ENCODE data around the gene L2HGDH. TPM values are rescaled to one million over a fixed set of nuclear protein-coding genes. Genes with fewer than 3 reads are reported as not detected.

Gene L2HGDH
- polyA plus RNA-seq, 1 donor (not counting 4 experiments of a cell fraction or from before 2014, with no cell fraction given) = 7.9 TPM

DNA sequence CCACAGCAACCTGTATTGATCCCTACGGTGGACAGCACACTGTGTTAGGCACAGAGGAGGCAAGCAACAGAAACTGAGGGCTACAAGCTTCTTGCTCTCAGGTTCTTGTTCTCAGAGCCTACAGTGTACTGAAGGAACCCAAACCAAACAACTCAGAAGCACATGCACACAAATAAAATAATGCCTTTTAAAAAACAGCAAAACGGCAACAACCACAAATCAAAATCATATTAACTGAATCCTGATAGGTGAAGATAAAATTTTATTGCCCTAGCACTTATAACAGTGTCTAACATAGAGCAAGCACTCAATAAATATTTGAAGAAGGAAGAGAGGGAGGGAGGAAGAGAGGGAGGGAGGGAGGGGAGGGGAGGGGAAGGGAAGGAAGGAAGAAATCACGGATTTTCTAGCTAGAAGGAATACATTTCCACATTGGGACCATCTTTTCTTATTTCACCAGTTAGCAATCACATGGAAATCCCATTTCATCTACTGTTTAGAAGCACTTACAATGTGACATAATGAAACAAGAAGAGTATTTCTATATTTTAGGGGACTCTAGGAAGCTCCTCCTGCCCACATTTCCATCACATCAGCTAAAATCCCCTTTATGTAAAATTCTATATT lies 27.3 kb upstream of the L2HGDH start:
- Histone ChIP-seq H3K4me1 (ENCODE audit: control insufficient read depth, extremely low read depth, insufficient read depth, low read length) (peaks cover 28% of the 10 kb centered on the region), H3K9me1 (ENCODE audit: control insufficient read depth, extremely low read depth, insufficient read depth, low read length) (peaks cover 2% of the 10 kb centered on the region), H3K36me3 (ENCODE audit: control insufficient read depth in 2 of 2, extremely low read depth in 1 of 2, insufficient read depth in 2 of 2, low read length in 2 of 2) (no peaks in the 10 kb centered on the region), H4K20me1 (ENCODE audit: control insufficient read depth, extremely low read depth, insufficient read depth, low read length) (no peaks in the 10 kb centered on the region), H3K4me2 (ENCODE audit: control insufficient read depth, extremely low read depth, insufficient read depth, low read depth, low read length) (no peak overlapping the region), H3K27ac (ENCODE audit: control insufficient read depth, insufficient read depth, low read length) (no peak overlapping the region), H3K79me2 (ENCODE audit: control insufficient read depth, insufficient read depth, low read length) (no peaks in the 10 kb centered on the region), H2AFZ (ENCODE audit: control insufficient read depth, low read length) (no peak overlapping the region), H3K4me3 (ENCODE audit: control insufficient read depth in 2 of 3, extremely low read depth in 1 of 3, insufficient read depth in 2 of 3, low read depth in 1 of 3, low read length in 3 of 3) (no peak overlapping the region), H3K9ac (ENCODE audit: control insufficient read depth, extremely low read depth, insufficient read depth, low read length) (no peak overlapping the region), H3K9me3 (ENCODE audit: control insufficient read depth, low read depth, low read length) (no peaks in the 10 kb centered on the region), H3K27me3 (ENCODE audit: control insufficient read depth, extremely low read depth, insufficient read depth, low read length) (no peaks in the 10 kb centered on the region)
- dilution Hi-C loops (cut with MboI; ENCODE audit: extremely low pct_ligation_motif_present, low sequenced_read_pairs) = no loop called here
- no peak for FAIRE-seq
- no peak for DNase-seq (ENCODE audit: low read depth, low spot score)
- TF ChIP-seq CTCF (optimal IDR thresholded peaks at IDR 0.05 in 1 of 3, IDR thresholded peaks at IDR 0.05 in 1 of 3, conservative IDR thresholded peaks at IDR 0.05 in 1 of 3; ENCODE audit: extremely low read depth in 1 of 3, insufficient read depth in 2 of 3, low read length in 3 of 3) = no peak
- TF ChIP-seq EZH2 (IDR thresholded peaks at IDR 0.05; ENCODE audit: low read length) = no peak

GRCh38 chr14:50338587-50338986 lies 26.6 kb upstream of the L2HGDH start:
- FAIRE-seq = no peak
- dilution Hi-C loops (cut with MboI; ENCODE audit: extremely low pct_ligation_motif_present, low sequenced_read_pairs) = no loop called here
- H2AFZ ChIP-seq (ENCODE audit: control insufficient read depth, low read length) = no peak overlapping the region

More at GRCh38 chr14:50338587-50338986, 26.6 kb upstream of the L2HGDH start:
- TF ChIP-seq CTCF (optimal IDR thresholded peaks at IDR 0.05 in 1 of 3, IDR thresholded peaks at IDR 0.05 in 1 of 3, conservative IDR thresholded peaks at IDR 0.05 in 1 of 3; ENCODE audit: extremely low read depth in 1 of 3, insufficient read depth in 2 of 3, low read length in 3 of 3) (no peak), EZH2 (IDR thresholded peaks at IDR 0.05; ENCODE audit: low read length) (no peak)
- Histone ChIP-seq H4K20me1 (ENCODE audit: control insufficient read depth, extremely low read depth, insufficient read depth, low read length) (no peaks in the 10 kb centered on the region), H3K27ac (ENCODE audit: control insufficient read depth, insufficient read depth, low read length) (no peak overlapping the region), H3K9me3 (ENCODE audit: control insufficient read depth, low read depth, low read length) (no peaks in the 10 kb centered on the region), H3K4me3 (ENCODE audit: control insufficient read depth in 2 of 3, extremely low read depth in 1 of 3, insufficient read depth in 2 of 3, low read depth in 1 of 3, low read length in 3 of 3) (no peak overlapping the region), H3K9ac (ENCODE audit: control insufficient read depth, extremely low read depth, insufficient read depth, low read length) (no peak overlapping the region), H3K4me1 (ENCODE audit: control insufficient read depth, extremely low read depth, insufficient read depth, low read length) (peaks cover 26% of the 10 kb centered on the region), H3K79me2 (ENCODE audit: control insufficient read depth, insufficient read depth, low read length) (no peaks in the 10 kb centered on the region), H3K36me3 (ENCODE audit: control insufficient read depth in 2 of 2, extremely low read depth in 1 of 2, insufficient read depth in 2 of 2, low read length in 2 of 2) (no peaks in the 10 kb centered on the region), H3K27me3 (ENCODE audit: control insufficient read depth, extremely low read depth, insufficient read depth, low read length) (no peaks in the 10 kb centered on the region), H3K4me2 (ENCODE audit: control insufficient read depth, extremely low read depth, insufficient read depth, low read depth, low read length) (no peak overlapping the region), H3K9me1 (ENCODE audit: control insufficient read depth, extremely low read depth, insufficient read depth, low read length) (peaks cover 2% of the 10 kb centered on the region)
- DNase-seq (ENCODE audit: low read depth, low spot score) = no peak

All from keratinocyte (primary cell).